ENCODE results near the gene SYF2.

Gene SYF2

GRCh38 chr1:25178917-25179561 is 53.3 kb downstream of the SYF2 start:
- in situ Hi-C loops (cut with MboI; ENCODE audit: low sequenced_read_pairs): no loop called here
- DNase-seq (ENCODE audit: low spot score in 2 of 2): no peak
- H3K27me3 ChIP-seq (ENCODE audit: low read depth): no peaks in the 10 kb centered on the region
- H3K36me3 ChIP-seq (replicated peaks): no peaks in the 10 kb centered on the region
- no peaks in the 10 kb centered on the region for H3K9me3 ChIP-seq
- no peaks in the 10 kb centered on the region for H3K4me1 ChIP-seq
- H3K4me3 ChIP-seq: no peak overlapping the region

GRCh38 chr1:25174730-25175612 is 57.3 kb downstream of the SYF2 start:
- Histone ChIP-seq H3K4me1 (no peaks in the 10 kb centered on the region), H3K9me3 (no peaks in the 10 kb centered on the region), H3K4me3 (no peak overlapping the region), H3K36me3 (replicated peaks) (no peaks in the 10 kb centered on the region), H3K27me3 (ENCODE audit: low read depth) (no peaks in the 10 kb centered on the region)
- in situ Hi-C loops (cut with MboI; ENCODE audit: low sequenced_read_pairs): no loop called here
- DNase-seq (ENCODE audit: low spot score in 2 of 2): no peak

- no peaks in the 10 kb centered on the region for H3K27me3 ChIP-seq (ENCODE audit: low read depth)
- H3K36me3 ChIP-seq (replicated peaks): no peaks in the 10 kb centered on the region
- no peaks in the 10 kb centered on the region for H3K9me3 ChIP-seq
- H3K4me1 ChIP-seq: no peaks in the 10 kb centered on the region
- in situ Hi-C loops (cut with MboI; ENCODE audit: low sequenced_read_pairs): no loop called here
- no peak for DNase-seq (ENCODE audit: low spot score in 2 of 2)
- H3K4me3 ChIP-seq: no peak overlapping the region
These were observed 58.0 kb downstream of the SYF2 start for GRCh38 chr1:25174363-25174729.

- Histone ChIP-seq H3K27me3 (ENCODE audit: low read depth) (no peaks in the 10 kb centered on the region), H3K4me1 (no peaks in the 10 kb centered on the region), H3K36me3 (replicated peaks) (no peaks in the 10 kb centered on the region), H3K4me3 (no peak overlapping the region), H3K9me3 (no peaks in the 10 kb centered on the region)
- no peak for DNase-seq (ENCODE audit: low spot score in 2 of 2)
- in situ Hi-C loops (cut with MboI; ENCODE audit: low sequenced_read_pairs): no loop called here
These were observed 58.4 kb downstream of the SYF2 start for GRCh38 chr1:25173809-25174340.

All from HAP-1 (cell line).